NCI-H345 (cell line): ENCODE data around the gene CDK2AP2.
"Not testable (repeated sequence)": the region's sequence is repeated elsewhere in the genome, so short reads cannot be mapped to it uniquely, and the experiment has no call there.

Source experiments
- DNase-seq: peaks from one replicate; lab custom pipeline; 2025; lab: John Stamatoyannopoulos, UW

CDK2AP2 gene

GRCh38 chr11:67489885-67490726 lies 17.9 kb downstream of the CDK2AP2 start:
- no peak for DNase-seq

GRCh38 chr11:67489203-67489884 lies 18.6 kb downstream of the CDK2AP2 start:
- DNase-seq: no peak

GRCh38 chr11:67486481-67487195 lies 21.3 kb downstream of the CDK2AP2 start:
- no peak for DNase-seq

GRCh38 chr11:67485873-67486361 lies 22.0 kb downstream of the CDK2AP2 start:
- DNase-seq: not testable (repeated sequence)

- no peak for DNase-seq
Observed at GRCh38 chr11:67484847-67485311, 23.1 kb downstream of the CDK2AP2 start.

GRCh38 chr11:67483831-67484665 lies 23.9 kb downstream of the CDK2AP2 start:
- no peak for DNase-seq

- peak; percentile 99 for DNase-seq
Observed at GRCh38 chr11:67482827-67483798, 24.8 kb downstream of the CDK2AP2 start, which contains the start of gene AIP. Gene AIP (plus strand): TSS chr11:67483026. CDS start chr11:67483159, 133 bp downstream.

GRCh38 chr11:67482275-67482826 lies 25.6 kb downstream of the CDK2AP2 start:
- no peak for DNase-seq

- not testable (repeated sequence) for DNase-seq
Observed at GRCh38 chr11:67477344-67478050, 30.5 kb downstream of the CDK2AP2 start.

- not testable (repeated sequence) for DNase-seq
Observed at GRCh38 chr11:67476692-67477091, 31.3 kb downstream of the CDK2AP2 start.

- DNase-seq: no peak
Observed at GRCh38 chr11:67472882-67473281, 35.1 kb downstream of the CDK2AP2 start.

- no peak for DNase-seq
Observed at GRCh38 chr11:67470337-67471002, 37.5 kb downstream of the CDK2AP2 start.

GRCh38 chr11:67469508-67469811 lies 38.5 kb downstream of the CDK2AP2 start:
- DNase-seq: no peak

GRCh38 chr11:67468759-67469507 lies 39.0 kb downstream of the CDK2AP2 start, which contains the start of gene TMEM134:
Gene TMEM134 (minus strand): TSS chr11:67469251. CDS start chr11:67469192, 59 bp downstream.
- DNase-seq: peak; percentile 93

GRCh38 chr11:67468456-67468758 lies 39.6 kb downstream of the CDK2AP2 start:
- peak; percentile 13 for DNase-seq

GRCh38 chr11:67468056-67468455 lies 39.9 kb downstream of the CDK2AP2 start:
- peak; percentile 19 for DNase-seq

- DNase-seq: no peak
Observed at GRCh38 chr11:67466962-67467771, 40.8 kb downstream of the CDK2AP2 start.
